Measurements from ENCODE around the gene LMTK3. TPM values are rescaled to one million over a fixed set of nuclear protein-coding genes. Genes with fewer than 3 reads are reported as not detected.

The LMTK3 gene
- total RNA-seq, result not detected in 2 replicates

GRCh38 chr19:48511800-48512503 is at the start of gene LMTK3:
Gene LMTK3 (minus strand): TSS chr19:48511835. CDS start chr19:48511576, 259 bp downstream.

GRCh38 chr19:48551437-48552302 is 40.0 kb upstream of the LMTK3 start, which contains the start of gene SULT2B1:
Gene SULT2B1 (plus strand): TSS chr19:48552172. CDS start chr19:48552253, 81 bp downstream.

GRCh38 chr19:48469289-48469881 is 42.2 kb downstream of the LMTK3 start, which contains the start of gene CYTH2:
Gene CYTH2 (plus strand): TSS chr19:48469369. CDS start chr19:48469508, 139 bp downstream.

GRCh38 chr19:48455171-48455907 is 56.3 kb downstream of the LMTK3 start, which contains the start of gene KCNJ14:
Gene KCNJ14 (plus strand): TSS chr19:48455574. CDS start chr19:48461725, 6,151 bp downstream.

GRCh38 chr19:48445606-48446481 is 65.8 kb downstream of the LMTK3 start, which contains the start of gene GRWD1:
Gene GRWD1 (plus strand): TSS chr19:48445983. CDS start chr19:48446006, 23 bp downstream.

Other genes starting within 250 kb of the LMTK3 start
- gene ZNF114, start 241.8 kb downstream of the LMTK3 start, total RNA-seq, result 0.94 and 1.9 TPM in 2 replicates
- gene EMP3, start 186.3 kb downstream of the LMTK3 start, total RNA-seq, result 72.7 and 88.5 TPM in 2 replicates
- gene TMEM143, start 147.9 kb downstream of the LMTK3 start, total RNA-seq, result 4.3 and 4.5 TPM in 2 replicates
- gene SYNGR4, start 147.5 kb downstream of the LMTK3 start, total RNA-seq, result not detected in 2 replicates
- gene KDELR1, start 120.3 kb downstream of the LMTK3 start, total RNA-seq, result 192 and 204 TPM in 2 replicates
- gene GRIN2D, start 118.2 kb downstream of the LMTK3 start, total RNA-seq, result 2.1 and 2.4 TPM in 2 replicates
- gene GRWD1, start 65.9 kb downstream of the LMTK3 start, total RNA-seq, result 26.4 and 35.5 TPM in 2 replicates
- gene KCNJ14, start 56.3 kb downstream of the LMTK3 start, total RNA-seq, result 1.1 and 1.3 TPM in 2 replicates
- gene CYTH2, start 42.5 kb downstream of the LMTK3 start, total RNA-seq, result 20.3 and 57.3 TPM in 2 replicates
- gene SULT2B1, start 40.3 kb upstream of the LMTK3 start, total RNA-seq, result not detected in 2 replicates
- gene SPACA4, start 94.9 kb upstream of the LMTK3 start, total RNA-seq, result not detected in 2 replicates
- not detected in 2 replicates for gene FAM83E, start 103.2 kb upstream of the LMTK3 start, total RNA-seq
- 2,209 and 2,294 TPM in 2 replicates for gene RPL18, start 107.3 kb upstream of the LMTK3 start, total RNA-seq
- gene SPHK2, start 107.7 kb upstream of the LMTK3 start, total RNA-seq, result 11.5 and 14.0 TPM in 2 replicates
- gene DBP, start 125.5 kb upstream of the LMTK3 start, total RNA-seq, result 11.5 and 14.2 TPM in 2 replicates
- gene CA11, start 134.4 kb upstream of the LMTK3 start, total RNA-seq, result 1.3 and 2.5 TPM in 2 replicates
- gene NTN5, start 161.2 kb upstream of the LMTK3 start, total RNA-seq, result not detected in 2 replicates
- gene FUT2, start 184.1 kb upstream of the LMTK3 start, total RNA-seq, result not detected in 2 replicates
- 0.62 and 2.3 TPM in 2 replicates for gene MAMSTR, start 207.9 kb upstream of the LMTK3 start, total RNA-seq
- 3.7 and 4.1 TPM in 2 replicates for gene RASIP1, start 228.8 kb upstream of the LMTK3 start, total RNA-seq
- gene IZUMO1, start 235.1 kb upstream of the LMTK3 start, total RNA-seq, result not detected in 2 replicates
- gene FUT1, start 240.8 kb upstream of the LMTK3 start, total RNA-seq, result 0.06 and 0.29 TPM in 2 replicates
- not detected in 2 replicates for gene FGF21, start 243.7 kb upstream of the LMTK3 start, total RNA-seq